Adrenal gland (tissue), 5 donors: ENCODE results near the gene LRRN2.

Source experiments
- CTCF ChIP-seq, 6 experiments: fragments of 450-650 bp in 4 of 6; fragments of 200-600 bp in 2 of 6; sonication (generic) in 1 of 6; IDR thresholded peaks; 1 replicate in 5 of 6; 2 replicates in 1 of 6; pipeline versions ENCODE4 v1.5.1 to v1.8.0; 2016 to 2021; ENCODE audit warnings: antibody characterized with exemption in 6 of 6, mild to moderate bottlenecking in 2 of 6, moderate library complexity in 1 of 6
- POLR2A ChIP-seq, 2 donors: fragments of 450-650 bp; IDR thresholded peaks; one replicate each; pipeline ENCODE4 v1.6.1; 2017; ENCODE audit warnings: antibody characterized with exemption in 2 of 2, mild to moderate bottlenecking in 2 of 2, moderate library complexity in 1 of 2
- donor health status: DM: no; HTN: no; CAD: no.

GRCh38 chr1:204695692-204696091 lies 10.2 kb upstream of the LRRN2 start:
- TF ChIP-seq CTCF (IDR thresholded peaks at IDR 0.05) (no peak), POLR2A (IDR thresholded peaks at IDR 0.05) (no peak)
